ENCODE results near the gene PLEKHD1.

- no peak for TF ChIP-seq CTCF (IDR thresholded peaks at IDR 0.05; ENCODE audit: insufficient read depth, low read depth, low read length)
- no peak for TF ChIP-seq EZH2 (IDR thresholded peaks at IDR 0.05; ENCODE audit: insufficient read depth, low read length)
Measured at GRCh38 chr14:69451941-69452340, 32.6 kb upstream of the PLEKHD1 start.
